ENCODE data around the gene KCNQ2.
"Not testable (repeated sequence)": the region's sequence is repeated elsewhere in the genome, so short reads cannot be mapped to it uniquely, and the experiment has no call there.

Gene KCNQ2

DNA sequence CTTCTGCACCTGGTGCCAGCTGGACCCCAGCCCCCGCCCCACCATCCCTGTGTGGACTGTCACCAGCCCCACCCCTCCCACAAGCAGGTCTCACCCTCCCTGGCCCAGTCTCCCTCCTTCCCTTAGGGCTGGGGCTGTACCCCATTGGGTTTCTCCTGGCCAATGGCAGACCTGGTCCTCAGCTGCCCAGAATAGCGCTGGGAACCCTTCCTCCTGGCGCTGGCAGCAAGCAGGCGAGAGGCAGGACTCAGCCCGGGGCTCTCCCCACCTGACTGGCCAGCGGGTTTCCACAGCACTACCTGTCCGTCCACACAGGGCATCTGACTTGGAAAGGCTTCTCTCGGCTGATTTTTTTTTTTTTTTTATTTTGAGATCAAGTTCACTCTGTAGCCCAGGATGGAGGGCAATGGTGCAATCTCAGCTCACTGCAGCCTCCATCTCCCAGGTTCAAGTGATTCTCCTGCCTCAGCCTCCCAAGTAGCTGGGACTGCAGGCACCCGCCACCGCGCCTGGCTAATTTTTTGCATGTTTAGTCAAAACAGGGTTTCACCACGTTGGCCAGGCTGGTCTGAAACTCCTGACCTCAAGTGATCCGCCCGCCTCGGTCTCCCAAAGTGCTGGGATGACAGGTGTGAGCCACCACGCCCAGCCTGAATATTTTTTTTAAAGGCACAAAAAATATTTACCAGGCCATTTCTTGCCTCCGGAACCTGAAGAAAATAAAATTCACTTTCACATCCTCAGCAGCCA lies 89.7 kb downstream of the KCNQ2 start:
- no peak overlapping the region for H3K27ac ChIP-seq (ENCODE audit: low read length)
- no peak overlapping the region for H2AFZ ChIP-seq (ENCODE audit: low read depth, low read length)
- no peaks in the 10 kb centered on the region for H3K36me3 ChIP-seq (replicated peaks; ENCODE audit: low read depth, low read length)
- H3K4me3 ChIP-seq (ENCODE audit: low read length), result no peak overlapping the region
- no peaks in the 10 kb centered on the region; the same call in 1 of the 2 replicates for H3K9me3 ChIP-seq (ENCODE audit: insufficient read depth, low read length)
- no peak overlapping the region for H3K9ac ChIP-seq (ENCODE audit: low read length)
- H3K4me2 ChIP-seq (ENCODE audit: low read length), result no peak overlapping the region
- TF ChIP-seq EZH2phosphoT487 (IDR thresholded peaks at IDR 0.05; ENCODE audit: low read depth), result no peak
- TF ChIP-seq, protein P1, sequence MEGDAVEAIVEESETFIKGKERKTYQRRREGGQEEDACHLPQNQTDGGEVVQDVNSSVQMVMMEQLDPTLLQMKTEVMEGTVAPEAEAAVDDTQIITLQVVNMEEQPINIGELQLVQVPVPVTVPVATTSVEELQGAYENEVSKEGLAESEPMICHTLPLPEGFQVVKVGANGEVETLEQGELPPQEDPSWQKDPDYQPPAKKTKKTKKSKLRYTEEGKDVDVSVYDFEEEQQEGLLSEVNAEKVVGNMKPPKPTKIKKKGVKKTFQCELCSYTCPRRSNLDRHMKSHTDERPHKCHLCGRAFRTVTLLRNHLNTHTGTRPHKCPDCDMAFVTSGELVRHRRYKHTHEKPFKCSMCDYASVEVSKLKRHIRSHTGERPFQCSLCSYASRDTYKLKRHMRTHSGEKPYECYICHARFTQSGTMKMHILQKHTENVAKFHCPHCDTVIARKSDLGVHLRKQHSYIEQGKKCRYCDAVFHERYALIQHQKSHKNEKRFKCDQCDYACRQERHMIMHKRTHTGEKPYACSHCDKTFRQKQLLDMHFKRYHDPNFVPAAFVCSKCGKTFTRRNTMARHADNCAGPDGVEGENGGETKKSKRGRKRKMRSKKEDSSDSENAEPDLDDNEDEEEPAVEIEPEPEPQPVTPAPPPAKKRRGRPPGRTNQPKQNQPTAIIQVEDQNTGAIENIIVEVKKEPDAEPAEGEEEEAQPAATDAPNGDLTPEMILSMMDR (IDR thresholded peaks at IDR 0.05; ENCODE audit: low read depth, low read length), result no peak
- H3K79me2 ChIP-seq (ENCODE audit: low read length), result no peaks in the 10 kb centered on the region
- H3K4me1 ChIP-seq (ENCODE audit: low read length), result no peaks in the 10 kb centered on the region
- H3K27me3 ChIP-seq (ENCODE audit: low read depth, low read length), result no peaks in the 10 kb centered on the region
- H4K20me1 ChIP-seq (ENCODE audit: insufficient read depth, low read length), result no peaks in the 10 kb centered on the region

DNA sequence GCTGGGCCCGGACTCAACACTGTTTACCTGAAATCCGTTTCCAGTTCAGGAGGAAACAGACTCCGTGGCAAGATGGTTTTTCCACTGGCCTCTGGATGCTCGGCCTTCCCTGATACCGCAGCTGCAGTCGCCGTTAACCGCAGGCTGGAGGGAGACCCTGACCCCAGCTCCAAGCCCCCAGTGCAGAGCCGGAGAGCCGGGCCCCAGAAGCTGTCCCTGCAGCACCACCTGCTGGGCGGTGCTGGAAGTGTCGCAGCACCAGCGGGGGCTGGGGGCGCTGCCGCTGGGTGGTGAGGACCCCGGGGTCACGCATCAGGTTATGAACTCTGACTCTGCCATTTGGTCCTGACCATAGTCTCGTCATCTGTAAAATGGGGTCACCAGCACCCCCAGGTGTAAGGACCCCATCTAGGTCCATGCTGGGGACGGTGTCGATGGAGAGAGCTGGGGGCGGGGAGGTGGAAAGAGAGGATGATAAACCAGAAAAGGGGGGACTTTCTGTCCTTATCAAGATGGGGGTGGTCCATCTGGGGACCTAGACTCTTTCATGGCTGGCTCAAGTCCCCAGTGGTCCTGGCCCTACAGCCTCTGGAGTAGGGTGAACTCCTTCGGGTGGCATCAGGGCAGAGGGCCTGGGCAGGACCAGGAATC lies 90.5 kb downstream of the KCNQ2 start:
- no peaks in the 10 kb centered on the region for H3K79me2 ChIP-seq (ENCODE audit: low read length)
- H3K9ac ChIP-seq (ENCODE audit: low read length), result no peak overlapping the region
- H3K27ac ChIP-seq (ENCODE audit: low read length), result no peak overlapping the region
- no peaks in the 10 kb centered on the region for H3K9me3 ChIP-seq (ENCODE audit: insufficient read depth, low read length)
- H3K4me2 ChIP-seq (ENCODE audit: low read length), result no peak overlapping the region
- H3K27me3 ChIP-seq (ENCODE audit: low read depth, low read length), result no peaks in the 10 kb centered on the region
- no peaks in the 10 kb centered on the region for H3K4me1 ChIP-seq (ENCODE audit: low read length)
- H4K20me1 ChIP-seq (ENCODE audit: insufficient read depth, low read length), result no peaks in the 10 kb centered on the region
- no peaks in the 10 kb centered on the region for H3K36me3 ChIP-seq (replicated peaks; ENCODE audit: low read depth, low read length)
- H3K4me3 ChIP-seq (ENCODE audit: low read length), result no peak overlapping the region
- no peak overlapping the region for H2AFZ ChIP-seq (ENCODE audit: low read depth, low read length)
- no peak for TF ChIP-seq EZH2phosphoT487 (IDR thresholded peaks at IDR 0.05; ENCODE audit: low read depth)
- TF ChIP-seq, protein P1 (IDR thresholded peaks at IDR 0.05; ENCODE audit: low read depth, low read length), result peak; percentile 94

DNA sequence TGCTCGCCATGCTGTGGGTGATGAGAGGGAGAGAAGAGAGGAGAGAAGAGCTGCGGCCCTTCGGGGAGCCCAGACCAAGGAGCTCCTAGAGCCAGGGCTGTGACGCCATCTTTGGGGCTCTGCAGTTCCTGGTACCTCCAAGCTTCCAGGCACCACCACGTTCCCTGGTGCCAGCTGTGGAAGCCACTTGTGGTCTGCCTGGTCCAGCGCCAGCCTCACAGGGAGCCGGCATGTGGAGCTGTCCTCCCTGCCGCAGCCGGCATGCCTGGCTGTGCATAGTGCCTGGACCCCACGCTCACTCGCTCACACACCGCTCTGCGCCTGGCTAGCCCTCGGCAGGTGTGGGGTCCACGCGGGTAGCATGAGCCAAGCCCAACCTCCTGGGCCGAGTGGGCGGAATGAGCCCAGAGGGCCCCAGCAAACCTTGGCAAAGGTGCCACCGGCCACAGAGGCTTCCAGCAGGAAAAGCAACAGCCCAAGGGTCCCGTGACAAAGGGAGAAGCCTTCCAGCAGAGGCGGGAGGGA lies 92.0 kb downstream of the KCNQ2 start:
- H3K9me3 ChIP-seq (ENCODE audit: insufficient read depth, low read length), result no peaks in the 10 kb centered on the region
- no peak overlapping the region for H3K9ac ChIP-seq (ENCODE audit: low read length)
- no peaks in the 10 kb centered on the region for H3K4me1 ChIP-seq (ENCODE audit: low read length)
- no peaks in the 10 kb centered on the region for H4K20me1 ChIP-seq (ENCODE audit: insufficient read depth, low read length)
- H3K27me3 ChIP-seq (ENCODE audit: low read depth, low read length), result no peaks in the 10 kb centered on the region
- H3K27ac ChIP-seq (ENCODE audit: low read length), result no peak overlapping the region
- H2AFZ ChIP-seq (ENCODE audit: low read depth, low read length), result no peak overlapping the region
- TF ChIP-seq, protein P1 (IDR thresholded peaks at IDR 0.05; ENCODE audit: low read depth, low read length), result no peak
- no peak for TF ChIP-seq EZH2phosphoT487 (IDR thresholded peaks at IDR 0.05; ENCODE audit: low read depth)
- no peaks in the 10 kb centered on the region for H3K36me3 ChIP-seq (replicated peaks; ENCODE audit: low read depth, low read length)
- H3K79me2 ChIP-seq (ENCODE audit: low read length), result no peaks in the 10 kb centered on the region
- no peak overlapping the region for H3K4me3 ChIP-seq (ENCODE audit: low read length)
- no peak overlapping the region for H3K4me2 ChIP-seq (ENCODE audit: low read length)

DNA sequence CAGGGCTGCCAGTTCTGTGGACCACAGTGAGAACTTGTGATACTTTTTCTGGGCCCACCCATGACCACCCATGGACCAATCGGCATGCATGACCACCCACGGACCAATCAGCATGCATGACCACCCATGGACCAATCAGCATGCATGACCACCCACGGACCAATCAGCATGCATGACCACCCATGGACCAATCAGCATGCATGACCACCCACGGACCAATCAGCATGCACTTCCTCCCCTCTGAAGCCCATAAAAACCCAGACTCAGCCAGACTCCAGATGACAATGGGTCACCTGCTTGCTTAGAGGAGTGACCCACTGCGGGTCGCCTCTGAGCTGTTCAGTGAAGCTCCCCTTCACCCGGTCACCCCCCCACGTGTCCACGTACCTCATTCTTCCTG lies 92.6 kb downstream of the KCNQ2 start:
- H3K4me3 ChIP-seq (ENCODE audit: low read length); H4K20me1 ChIP-seq (ENCODE audit: insufficient read depth, low read length); H3K4me1 ChIP-seq (ENCODE audit: low read length); H3K4me2 ChIP-seq (ENCODE audit: low read length); H3K9me3 ChIP-seq (ENCODE audit: insufficient read depth, low read length); H3K27me3 ChIP-seq (ENCODE audit: low read depth, low read length); H3K27ac ChIP-seq (ENCODE audit: low read length); H3K9ac ChIP-seq (ENCODE audit: low read length); H2AFZ ChIP-seq (ENCODE audit: low read depth, low read length); H3K36me3 ChIP-seq (replicated peaks; ENCODE audit: low read depth, low read length); H3K79me2 ChIP-seq (ENCODE audit: low read length): not testable (repeated sequence)

Data from OCI-LY3 (cell line).